Upper lobe of right lung (tissue), 1 donor: ENCODE results near the gene EYS. TPM values are rescaled to one million over a fixed set of nuclear protein-coding genes. Genes with fewer than 3 reads are reported as not detected.

ENCODE experiments used
- ATAC-seq: fragments of 200-7000 bp; cut with Tn5 transposase; one replicate; pipeline ENCODE4 v1.9.1; 2020; ENCODE audit warnings: mild to moderate bottlenecking, moderate library complexity
- DNase-seq: peaks from one replicate; pipeline ENCODE4 v3.0.0-alpha.2; 2020
- H3K27ac ChIP-seq: fragments of 200-600 bp; one replicate; pipeline ENCODE4 v1.8.0; 2022
- H3K27me3 ChIP-seq: fragments of 200-600 bp; one replicate; pipeline ENCODE4 v1.8.0; 2022; ENCODE audit warnings: mild to moderate bottlenecking
- H3K36me3 ChIP-seq: fragments of 200-600 bp; one replicate; pipeline ENCODE4 v1.8.0; 2022
- H3K4me1 ChIP-seq: fragments of 200-600 bp; one replicate; pipeline ENCODE4 v1.8.0; 2022
- H3K4me3 ChIP-seq: fragments of 200-600 bp; one replicate; pipeline ENCODE4 v1.8.0; 2022; ENCODE audit warnings: mild to moderate bottlenecking
- H3K9me3 ChIP-seq: fragments of 200-600 bp; one replicate; pipeline ENCODE4 v1.8.0; 2022
- CTCF ChIP-seq: fragments of 200-600 bp; IDR thresholded peaks from one replicate; pipeline ENCODE4 v1.8.0; 2022; ENCODE audit warnings: antibody characterized with exemption
- intact Hi-C: fragments of 100-400 bp; cut with DNase I; formaldehyde crosslinking; loops from one replicate; pipeline ENCODE4 v1.11.0; 2022
- total RNA-seq: library from RNA; stranded (reverse); fragmentation: NEBNext Ultra II Directional; extraction: Animal tissue kit (Norgen Biotek cat#: 25700); gene quantifications from one replicate; pipeline ENCODE4 v1.2.1, GENCODE V29; 2021
- donor health status: DM: no; HTN: yes; CAD: no; lungs with severe emphysema.

EYS gene
- total RNA-seq, 1 donor from 2014 or later: not detected

- no peak for ATAC-seq
- H3K27me3 ChIP-seq: no peaks in the 10 kb centered on the region
Measured at GRCh38 chr6:65186826-65187225, 520.2 kb downstream of the EYS start.

GRCh38 chr6:65182681-65183080 is 524.3 kb downstream of the EYS start:
- ATAC-seq (no peak), DNase-seq (no peak)
- Histone ChIP-seq H3K4me3 (no peak overlapping the region), H3K36me3 (no peaks in the 10 kb centered on the region), H3K9me3 (no peaks in the 10 kb centered on the region), H3K27me3 (no peaks in the 10 kb centered on the region), H3K4me1 (no peaks in the 10 kb centered on the region), H3K27ac (no peak overlapping the region)
- intact Hi-C loops: no loop called here
- no peak for TF ChIP-seq CTCF

More at GRCh38 chr6:65186826-65187225, 520.2 kb downstream of the EYS start:
- intact Hi-C loops: no loop called here
- H3K4me3 ChIP-seq: no peak overlapping the region
- no peaks in the 10 kb centered on the region for H3K36me3 ChIP-seq
- DNase-seq: no peak
- H3K4me1 ChIP-seq: no peaks in the 10 kb centered on the region
- TF ChIP-seq CTCF: no peak
- no peaks in the 10 kb centered on the region for H3K9me3 ChIP-seq
- no peak overlapping the region for H3K27ac ChIP-seq

- no peaks in the 10 kb centered on the region for H3K36me3 ChIP-seq
- no peaks in the 10 kb centered on the region for H3K27me3 ChIP-seq
- H3K4me1 ChIP-seq: no peaks in the 10 kb centered on the region
- H3K27ac ChIP-seq: no peak overlapping the region
- no peak for TF ChIP-seq CTCF
- no peak for ATAC-seq
- no peak for DNase-seq
- no peak overlapping the region for H3K4me3 ChIP-seq
- no peaks in the 10 kb centered on the region for H3K9me3 ChIP-seq
- intact Hi-C loops: no loop called here
Measured at GRCh38 chr6:65170273-65170672, 536.8 kb downstream of the EYS start.

- intact Hi-C loops: no loop called here
- no peak for TF ChIP-seq CTCF
Measured at GRCh38 chr6:65161661-65162060, 545.4 kb downstream of the EYS start.

GRCh38 chr6:65157025-65157424 is 550.0 kb downstream of the EYS start:
- H3K27ac ChIP-seq: no peak overlapping the region
- H3K36me3 ChIP-seq: no peaks in the 10 kb centered on the region
- H3K27me3 ChIP-seq: no peaks in the 10 kb centered on the region
- H3K4me3 ChIP-seq: no peak overlapping the region
- intact Hi-C loops: no loop called here
- ATAC-seq (no peak), DNase-seq (no peak)
- H3K4me1 ChIP-seq: no peaks in the 10 kb centered on the region
- TF ChIP-seq CTCF: no peak
- H3K9me3 ChIP-seq: no peaks in the 10 kb centered on the region

More at GRCh38 chr6:65161661-65162060, 545.4 kb downstream of the EYS start:
- Histone ChIP-seq H3K4me3 (no peak overlapping the region), H3K27ac (no peak overlapping the region), H3K4me1 (no peaks in the 10 kb centered on the region), H3K36me3 (no peaks in the 10 kb centered on the region), H3K9me3 (no peaks in the 10 kb centered on the region), H3K27me3 (no peaks in the 10 kb centered on the region)
- ATAC-seq: no peak
- no peak for DNase-seq

GRCh38 chr6:65155083-65155482 is 551.9 kb downstream of the EYS start:
- Histone ChIP-seq H3K4me1 (no peaks in the 10 kb centered on the region), H3K36me3 (no peaks in the 10 kb centered on the region), H3K4me3 (no peak overlapping the region), H3K27me3 (no peaks in the 10 kb centered on the region), H3K27ac (no peak overlapping the region), H3K9me3 (no peaks in the 10 kb centered on the region)
- ATAC-seq (no peak), DNase-seq (no peak)
- no peak for TF ChIP-seq CTCF
- intact Hi-C loops: no loop called here
